HCT116 (cell line): ENCODE measurements around the gene S1PR1. TPM values are rescaled to one million over a fixed set of nuclear protein-coding genes. Genes with fewer than 3 reads are reported as not detected.

Experiments
- ATAC-seq: fragments of 200-7000 bp; cut with Tn5 transposase; 2 replicates; pipeline ENCODE4 v1.9.1; 2020; ENCODE audit warnings: mild to moderate bottlenecking, moderate library complexity
- BruUV-seq: library from RNA; stranded (reverse); fragments of 400-500 nt; replicated peaks from 2 replicates; lab custom pipeline; 2021; lab: Mats Ljungman, UMichigan
- CTCF ChIA-PET: fragments of 300-600 bp; sonication (Branson Sonifier 250); formaldehyde crosslinking; loops from one replicate; lab custom pipeline; 2021; ENCODE audit warnings: antibody characterized with exemption; lab: Charles Lee
- POLR2A ChIA-PET: fragments of 300-600, 350-600 bp; sonication (Branson Sonifier 250); formaldehyde crosslinking; loops from one replicate; lab custom pipeline; 2021; ENCODE audit warnings: antibody characterized with exemption; lab: Charles Lee
- RAD21 ChIA-PET, 2 experiments: fragments of 300-600 bp; sonication (Branson Sonifier 250); formaldehyde crosslinking; loops; one replicate each; lab custom pipeline; 2023; ENCODE audit warnings: low total read pairs in 2 of 2; ENCODE audit not compliant: uncharacterized antibody in 2 of 2, unreplicated experiment in 2 of 2, low non-redundant PET in 1 of 2; lab: Charles Lee
- DNase-seq: peaks from one replicate; pipeline ENCODE4 v3.0.0-alpha.2; 2010; ENCODE audit warnings: low read depth, low spot score
- H2AFZ ChIP-seq: fragments of 200-600 bp; shearing (Covaris generic), sonication (generic); 2 replicates; pipeline ENCODE4 v1.6.1; 2017; ENCODE audit warnings: low read depth, mixed run types, mixed read lengths, antibody characterized with exemption, low read length; ENCODE audit not compliant: poor library complexity, severe bottlenecking
- H3K27ac ChIP-seq: 2 replicates; pipeline ENCODE4 v1.5.1; 2012; ENCODE audit warnings: low read depth, low read length
- H3K27me3 ChIP-seq: fragments of 200-600 bp; sonication (generic); 2 replicates; pipeline ENCODE4 v1.6.1; 2016; ENCODE audit warnings: mixed run types, low read length, mixed read lengths; ENCODE audit not compliant: insufficient read depth
- H3K36me3 ChIP-seq, 2 experiments: fragments of 200-500 bp in 1 of 2; fragments of 200-600 bp in 1 of 2; sonication (Bioruptor generic) in 1 of 2; sonication (generic) in 1 of 2; 2 replicates each; pipeline versions ENCODE4 v1.5.1 to v1.6.1; 2014 to 2016; ENCODE audit warnings: low read length in 2 of 2, inconsistent platforms in 1 of 2, mixed read lengths in 1 of 2, mixed run types in 1 of 2; ENCODE audit not compliant: insufficient read depth in 2 of 2, control insufficient read depth in 1 of 2
- H3K4me1 ChIP-seq, 2 experiments: fragments of 200-600 bp in 1 of 2; sonication (generic) in 1 of 2; 2 replicates each; pipeline versions ENCODE4 v1.5.1 to v1.6.1; 2012 to 2017; ENCODE audit warnings: low read length in 2 of 2, inconsistent platforms in 1 of 2, mild to moderate bottlenecking in 1 of 2, mixed read lengths in 1 of 2, mixed run types in 1 of 2, moderate library complexity in 1 of 2; ENCODE audit not compliant: insufficient read depth in 2 of 2, control insufficient read depth in 1 of 2
- H3K4me2 ChIP-seq: fragments of 200-600 bp; sonication (generic); 2 replicates; pipeline ENCODE4 v1.6.1; 2017; ENCODE audit warnings: mixed run types, low read length, mixed read lengths
- H3K4me3 ChIP-seq, 2 experiments: fragments of 200-600 bp in 1 of 2; sonication (generic) in 1 of 2; replicated peaks in 1 of 2; 2 replicates each; pipeline ENCODE4 v1.5.1; 2011 to 2016; ENCODE audit warnings: low read length in 2 of 2, control low read depth in 1 of 2, low read depth in 1 of 2, mild to moderate bottlenecking in 1 of 2, mixed read lengths in 1 of 2, mixed run types in 1 of 2
- H3K79me2 ChIP-seq: fragments of 200-600 bp; sonication (generic); 2 replicates; pipeline ENCODE4 v1.6.1; 2017; ENCODE audit warnings: mild to moderate bottlenecking, mixed run types, low read length, moderate library complexity, mixed read lengths; ENCODE audit not compliant: insufficient read depth
- H3K9ac ChIP-seq: fragments of 200-600 bp; sonication (generic); 2 replicates; pipeline ENCODE4 v1.6.1; 2016; ENCODE audit warnings: low read length, mixed read lengths
- H3K9me2 ChIP-seq: fragments of 200-600 bp; sonication (generic), shearing (Covaris generic); 2 replicates; pipeline ENCODE4 v1.6.1; 2017; ENCODE audit warnings: mixed run types, mild to moderate bottlenecking, moderate library complexity; ENCODE audit not compliant: insufficient read depth
- H3K9me3 ChIP-seq, 2 experiments: fragments of 200-500 bp in 1 of 2; fragments of 200-600 bp in 1 of 2; sonication (Bioruptor generic) in 1 of 2; sonication (generic) in 1 of 2; 2 replicates each; pipeline ENCODE4 v1.6.1; 2014 to 2017; ENCODE audit warnings: low read length in 2 of 2, mixed read lengths in 2 of 2, inconsistent platforms in 1 of 2, low read depth in 1 of 2, mild to moderate bottlenecking in 1 of 2, mixed run types in 1 of 2, moderate library complexity in 1 of 2; ENCODE audit not compliant: control insufficient read depth in 1 of 2, insufficient read depth in 1 of 2
- H4K20me1 ChIP-seq: fragments of 200-600 bp; sonication (generic), shearing (Covaris generic); 2 replicates; pipeline ENCODE4 v1.6.1; 2017; ENCODE audit warnings: mixed run types, mild to moderate bottlenecking, moderate library complexity; ENCODE audit not compliant: insufficient read depth
- EZH2phosphoT487 ChIP-seq: fragments of 200-600 bp; IDR thresholded peaks from 2 replicates; pipeline ENCODE4 v1.6.1; 2018; ENCODE audit warnings: antibody characterized with exemption, borderline replicate concordance
- JUND ChIP-seq: IDR thresholded peaks from 2 replicates; pipeline ENCODE4 v1.6.1; 2012
- POLR2A ChIP-seq: IDR thresholded peaks from 2 replicates; pipeline ENCODE4 v1.7.0; 2011; ENCODE audit warnings: borderline replicate concordance; ENCODE audit not compliant: insufficient read depth, insufficient read length; ENCODE audit errors: extremely low read depth
- POLR2AphosphoS5 ChIP-seq: IDR thresholded peaks from 2 replicates; pipeline ENCODE4 v1.6.1; 2011; ENCODE audit warnings: mild to moderate bottlenecking, low read depth, low read length, moderate library complexity
- SIN3A ChIP-seq: IDR thresholded peaks from 2 replicates; pipeline ENCODE4 v1.6.1; 2012; ENCODE audit warnings: low read depth
- TCF7L2 ChIP-seq: IDR thresholded peaks from 2 replicates; pipeline ENCODE4 v1.7.0; 2011; ENCODE audit warnings: borderline replicate concordance, inconsistent platforms; ENCODE audit not compliant: insufficient read depth, insufficient read length; ENCODE audit errors: extremely low read depth
- YY1 ChIP-seq: IDR thresholded peaks from 2 replicates; pipeline ENCODE4 v1.6.1; 2011; ENCODE audit warnings: low read length, low read depth, moderate library complexity, mild to moderate bottlenecking; ENCODE audit not compliant: insufficient replicate concordance; ENCODE audit errors: extremely low read depth
- ZNF274 ChIP-seq: fragments of 200-500 bp; sonication (Bioruptor generic); IDR thresholded peaks from 2 replicates; pipeline ENCODE4 v1.6.1; 2014; ENCODE audit warnings: mild to moderate bottlenecking, low read depth, low read length, inconsistent platforms
- intact Hi-C: fragments of 100-400 bp; cut with micrococcal nuclease; formaldehyde crosslinking; loops from 2 replicates; pipeline ENCODE4 v1.10.0; 2022
- total RNA-seq: library from RNA; stranded (reverse); gene quantifications from one replicate; pipeline ENCODE4 v1.2.1, GENCODE V29; 2021; ENCODE audit not compliant: unreplicated experiment
- TF ChIP-seq, protein P1 (sequence below): IDR thresholded peaks from 2 replicates; pipeline ENCODE4 v1.6.1; 2011; ENCODE audit warnings: mild to moderate bottlenecking, low read length, moderate library complexity; ENCODE audit not compliant: insufficient replicate concordance; ENCODE audit errors: extremely low read depth
- TF ChIP-seq, protein P2 (sequence below), 3 experiments: fragments of 200-600 bp in 1 of 3; sonication (generic) in 1 of 3; IDR thresholded peaks in 2 of 3; conservative IDR thresholded peaks in 1 of 3; 2 replicates each; pipeline ENCODE4 v1.5.1; 2012 to 2017; ENCODE audit warnings: low read depth in 2 of 3, low read length in 2 of 3, antibody characterized with exemption in 1 of 3, borderline replicate concordance in 1 of 3, control low read depth in 1 of 3, mild to moderate bottlenecking in 1 of 3, mixed read lengths in 1 of 3, mixed run types in 1 of 3, moderate library complexity in 1 of 3; ENCODE audit not compliant: insufficient read depth in 1 of 3
- TF ChIP-seq, protein P3 (sequence below): IDR thresholded peaks from 2 replicates; pipeline ENCODE4 v1.6.1; 2012

The S1PR1 gene
- total RNA-seq, 1 experiment from 2014 or later: 0.61 TPM

DNA sequence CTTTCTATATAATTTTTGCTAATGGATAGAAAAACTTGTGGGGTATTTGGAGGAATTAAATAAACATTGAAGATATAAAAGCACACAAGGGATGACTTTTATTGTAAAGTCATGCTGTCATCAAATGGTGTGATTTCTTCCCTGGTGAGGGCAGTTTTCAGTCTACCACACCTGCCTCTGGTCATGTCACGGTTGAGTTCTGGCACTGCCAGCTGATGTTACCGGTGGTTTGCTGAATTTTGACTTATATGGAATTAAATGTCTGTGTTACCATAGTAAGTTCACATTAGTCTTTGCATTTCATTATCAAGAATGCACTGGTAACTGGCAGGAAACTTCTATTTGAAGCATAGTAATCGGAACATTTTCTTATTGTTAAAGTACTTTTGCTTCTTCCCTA, 13.4 kb downstream of the S1PR1 start:
- Histone ChIP-seq H3K9me3 (no peaks in the 10 kb centered on the region), H3K9ac (no peak overlapping the region), H3K79me2 (no peaks in the 10 kb centered on the region), H3K36me3 (no peaks in the 10 kb centered on the region), H2AFZ (no peak overlapping the region), H3K27ac (no peak overlapping the region), H4K20me1 (no peaks in the 10 kb centered on the region), H3K4me3 (no peak overlapping the region), H3K4me1 (peaks cover 0 to 4% of the 10 kb centered on the region in 2 experiments; a peak in 2 of 4 replicates), H3K9me2 (no peaks in the 10 kb centered on the region), H3K27me3 (no peaks in the 10 kb centered on the region), H3K4me2 (no peak overlapping the region)
- ChIA-PET CTCF (interaction anchor here (2.1 kb wide), 1 partner anchor 12 kb away, joined by 6 read pairs; no protein-coding TSS in a partner anchor), POLR2A (no interaction called here), RAD21 (no interaction called here)
- no peak for ATAC-seq
- TF ChIP-seq EZH2phosphoT487: no peak
- DNase-seq: no peak
- intact Hi-C loops: no loop called here
- no TSS peak for BruUV-seq

DNA sequence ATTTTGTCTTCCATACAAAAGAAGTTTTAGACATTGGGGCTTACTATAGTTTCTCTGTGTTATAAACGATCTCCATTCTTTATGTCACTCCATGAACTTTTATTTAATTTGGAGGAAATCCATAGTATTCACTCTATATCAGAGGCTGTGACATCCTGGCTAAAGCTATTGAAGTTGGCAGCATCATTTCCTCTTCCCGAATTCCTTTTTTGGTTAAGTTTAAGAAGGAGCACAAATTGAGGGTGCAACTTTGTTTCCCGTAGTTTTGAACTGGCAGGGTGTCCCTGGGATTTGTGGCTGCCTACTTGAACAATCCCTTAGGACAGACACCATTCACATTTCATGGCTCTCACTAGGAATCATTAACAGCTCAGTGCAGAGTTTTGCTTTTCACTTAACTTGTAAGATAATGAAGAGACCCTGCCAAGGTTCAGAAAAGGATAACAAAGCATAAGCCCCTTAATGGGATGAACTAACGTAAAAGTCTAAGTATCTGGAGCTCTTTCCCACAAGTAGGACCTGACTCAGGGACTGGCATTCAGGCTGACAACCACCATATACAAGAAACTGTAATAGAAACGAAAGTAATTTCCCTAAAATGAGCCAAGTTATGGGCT, 13.9 kb downstream of the S1PR1 start:
- H3K9ac ChIP-seq: no peak overlapping the region
- H3K36me3 ChIP-seq: no peaks in the 10 kb centered on the region
- H3K27ac ChIP-seq: no peak overlapping the region
- CTCF ChIA-PET: interaction anchor here (1.4 to 2.1 kb wide), 2 partner anchors 12 to 58 kb away, joined by 3 to 6 read pairs; no protein-coding TSS in a partner anchor
- intact Hi-C loops: no loop called here
- POLR2A ChIA-PET: no interaction called here
- H3K79me2 ChIP-seq: no peaks in the 10 kb centered on the region
- H2AFZ ChIP-seq: no peak overlapping the region
- peaks cover 0 to 4% of the 10 kb centered on the region in 2 experiments; a peak in 2 of 4 replicates for H3K4me1 ChIP-seq
- DNase-seq (no peak), ATAC-seq (no peak)
- no peaks in the 10 kb centered on the region for H3K9me3 ChIP-seq
- no peaks in the 10 kb centered on the region for H3K27me3 ChIP-seq
- BruUV-seq: no TSS peak
- H3K4me2 ChIP-seq: no peak overlapping the region
- H3K4me3 ChIP-seq: no peak overlapping the region
- no peaks in the 10 kb centered on the region for H3K9me2 ChIP-seq
- TF ChIP-seq POLR2A (no peak), ZNF274 (no peak), EZH2phosphoT487 (no peak), YY1 (no peak), SIN3A (no peak), TCF7L2 (no peak), JUND (no peak), POLR2AphosphoS5 (no peak)
- TF ChIP-seq, protein P1, sequence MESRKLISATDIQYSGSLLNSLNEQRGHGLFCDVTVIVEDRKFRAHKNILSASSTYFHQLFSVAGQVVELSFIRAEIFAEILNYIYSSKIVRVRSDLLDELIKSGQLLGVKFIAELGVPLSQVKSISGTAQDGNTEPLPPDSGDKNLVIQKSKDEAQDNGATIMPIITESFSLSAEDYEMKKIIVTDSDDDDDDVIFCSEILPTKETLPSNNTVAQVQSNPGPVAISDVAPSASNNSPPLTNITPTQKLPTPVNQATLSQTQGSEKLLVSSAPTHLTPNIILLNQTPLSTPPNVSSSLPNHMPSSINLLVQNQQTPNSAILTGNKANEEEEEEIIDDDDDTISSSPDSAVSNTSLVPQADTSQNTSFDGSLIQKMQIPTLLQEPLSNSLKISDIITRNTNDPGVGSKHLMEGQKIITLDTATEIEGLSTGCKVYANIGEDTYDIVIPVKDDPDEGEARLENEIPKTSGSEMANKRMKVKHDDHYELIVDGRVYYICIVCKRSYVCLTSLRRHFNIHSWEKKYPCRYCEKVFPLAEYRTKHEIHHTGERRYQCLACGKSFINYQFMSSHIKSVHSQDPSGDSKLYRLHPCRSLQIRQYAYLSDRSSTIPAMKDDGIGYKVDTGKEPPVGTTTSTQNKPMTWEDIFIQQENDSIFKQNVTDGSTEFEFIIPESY: no peak
- TF ChIP-seq, protein P2, sequence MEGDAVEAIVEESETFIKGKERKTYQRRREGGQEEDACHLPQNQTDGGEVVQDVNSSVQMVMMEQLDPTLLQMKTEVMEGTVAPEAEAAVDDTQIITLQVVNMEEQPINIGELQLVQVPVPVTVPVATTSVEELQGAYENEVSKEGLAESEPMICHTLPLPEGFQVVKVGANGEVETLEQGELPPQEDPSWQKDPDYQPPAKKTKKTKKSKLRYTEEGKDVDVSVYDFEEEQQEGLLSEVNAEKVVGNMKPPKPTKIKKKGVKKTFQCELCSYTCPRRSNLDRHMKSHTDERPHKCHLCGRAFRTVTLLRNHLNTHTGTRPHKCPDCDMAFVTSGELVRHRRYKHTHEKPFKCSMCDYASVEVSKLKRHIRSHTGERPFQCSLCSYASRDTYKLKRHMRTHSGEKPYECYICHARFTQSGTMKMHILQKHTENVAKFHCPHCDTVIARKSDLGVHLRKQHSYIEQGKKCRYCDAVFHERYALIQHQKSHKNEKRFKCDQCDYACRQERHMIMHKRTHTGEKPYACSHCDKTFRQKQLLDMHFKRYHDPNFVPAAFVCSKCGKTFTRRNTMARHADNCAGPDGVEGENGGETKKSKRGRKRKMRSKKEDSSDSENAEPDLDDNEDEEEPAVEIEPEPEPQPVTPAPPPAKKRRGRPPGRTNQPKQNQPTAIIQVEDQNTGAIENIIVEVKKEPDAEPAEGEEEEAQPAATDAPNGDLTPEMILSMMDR (IDR thresholded peaks at IDR 0.05 in 2 of 3, conservative IDR thresholded peaks at IDR 0.05 in 1 of 3; ENCODE audit: borderline replicate concordance in 1 of 3, insufficient read depth in 1 of 3, low read depth in 2 of 3, low read length in 2 of 3): no peak
- TF ChIP-seq, protein P3, sequence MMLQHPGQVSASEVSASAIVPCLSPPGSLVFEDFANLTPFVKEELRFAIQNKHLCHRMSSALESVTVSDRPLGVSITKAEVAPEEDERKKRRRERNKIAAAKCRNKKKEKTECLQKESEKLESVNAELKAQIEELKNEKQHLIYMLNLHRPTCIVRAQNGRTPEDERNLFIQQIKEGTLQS: no peak
- RAD21 ChIA-PET: no interaction called here
- no peaks in the 10 kb centered on the region for H4K20me1 ChIP-seq
